GM19438 (cell line): ENCODE results near the gene R3HDM4.
"Not testable (repeated sequence)": the region's sequence is repeated elsewhere in the genome, so short reads cannot be mapped to it uniquely, and the experiment has no call there.

ENCODE experiments used
- ATAC-seq: cut with Tn5 transposase; IDR thresholded peaks from one replicate; pipeline ENCODE4 v1.9.1; 2021; ENCODE audit warnings: low read depth; ENCODE audit not compliant: unreplicated experiment

The R3HDM4 gene

DNA sequence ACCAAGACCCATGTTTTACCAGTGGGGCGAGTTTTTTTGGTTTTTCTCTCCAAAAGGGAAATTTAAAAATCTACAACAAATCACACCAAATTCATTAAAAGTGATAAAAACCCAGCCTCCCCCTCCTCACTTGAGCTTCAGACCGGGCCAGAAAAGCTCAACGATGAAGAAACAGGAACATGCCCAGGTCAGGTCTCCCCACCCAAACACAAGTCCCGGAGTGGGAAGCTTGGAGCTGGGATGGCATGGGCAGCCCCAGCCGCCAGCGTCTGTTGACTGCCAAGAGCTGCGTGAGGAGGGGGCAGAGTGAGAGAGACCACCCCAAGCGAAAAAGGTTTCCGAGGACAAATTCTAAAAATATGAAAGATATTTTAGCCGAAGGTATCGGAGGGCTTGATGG, 16.0 kb downstream of the R3HDM4 start:
- ATAC-seq: no peak

DNA sequence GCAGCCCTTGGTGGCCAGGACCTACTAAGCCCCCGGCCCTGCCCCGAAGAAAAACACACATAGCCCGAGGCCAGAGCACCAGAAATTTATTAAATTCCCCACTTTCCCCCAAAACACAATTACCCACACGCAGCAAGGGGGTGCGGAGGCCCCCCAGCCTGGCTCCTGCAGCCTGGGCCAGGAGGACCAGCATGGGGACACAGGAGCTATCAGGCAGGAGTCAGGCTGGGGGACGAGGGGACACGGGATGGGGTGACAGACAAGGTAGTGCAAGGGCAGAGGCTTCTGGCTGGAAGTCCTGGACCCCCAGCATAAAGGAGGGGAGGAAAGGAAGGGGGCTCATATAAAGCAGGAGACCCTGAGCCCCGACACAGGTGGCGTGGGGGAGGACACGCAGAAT, 16.6 kb downstream of the R3HDM4 start:
- ATAC-seq: no peak

- ATAC-seq: peak; percentile 81
These were observed 19.9 kb downstream of the R3HDM4 start, which contains the start of the genes MED16 and RNU6-9 for GRCh38 chr19:892894-893689. Gene MED16, minus strand, starts transcription at chr19:893187. Its CDS starts 2,056 bp downstream, at chr19:891131. Gene RNU6-9, plus strand, starts transcription at chr19:893484.

DNA sequence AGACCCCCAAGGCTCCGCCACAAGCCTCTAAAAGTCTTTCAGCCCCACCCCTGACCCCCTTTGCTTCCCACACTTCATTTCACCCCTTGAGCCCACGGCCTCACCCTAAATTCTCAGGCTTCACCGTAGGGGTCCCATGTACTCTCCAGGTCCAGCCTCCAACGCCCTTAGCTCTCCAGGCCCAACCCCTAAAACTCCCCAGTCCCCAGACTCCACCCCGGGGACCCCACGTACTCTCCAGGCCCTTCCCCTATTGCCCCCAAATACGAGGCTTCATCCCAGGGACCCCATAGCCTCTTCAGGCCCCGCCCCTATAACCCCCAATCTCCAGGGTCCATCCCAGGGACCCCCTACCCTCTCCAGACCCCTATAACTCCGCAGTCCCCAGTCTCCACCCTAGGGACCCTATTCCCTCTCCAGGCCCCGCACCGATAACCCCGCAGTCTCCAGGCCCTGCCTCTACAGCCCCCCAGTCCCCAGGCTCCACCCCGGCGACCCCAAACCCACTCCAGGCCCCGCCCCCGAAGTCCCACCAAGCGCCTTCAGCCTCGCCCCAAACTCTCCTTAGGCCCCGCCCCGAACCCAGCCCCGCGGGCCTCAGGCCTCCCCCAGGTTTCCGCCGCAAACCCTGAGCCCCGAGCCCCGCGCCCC, 20.7 kb downstream of the R3HDM4 start:
- ATAC-seq: no peak

DNA sequence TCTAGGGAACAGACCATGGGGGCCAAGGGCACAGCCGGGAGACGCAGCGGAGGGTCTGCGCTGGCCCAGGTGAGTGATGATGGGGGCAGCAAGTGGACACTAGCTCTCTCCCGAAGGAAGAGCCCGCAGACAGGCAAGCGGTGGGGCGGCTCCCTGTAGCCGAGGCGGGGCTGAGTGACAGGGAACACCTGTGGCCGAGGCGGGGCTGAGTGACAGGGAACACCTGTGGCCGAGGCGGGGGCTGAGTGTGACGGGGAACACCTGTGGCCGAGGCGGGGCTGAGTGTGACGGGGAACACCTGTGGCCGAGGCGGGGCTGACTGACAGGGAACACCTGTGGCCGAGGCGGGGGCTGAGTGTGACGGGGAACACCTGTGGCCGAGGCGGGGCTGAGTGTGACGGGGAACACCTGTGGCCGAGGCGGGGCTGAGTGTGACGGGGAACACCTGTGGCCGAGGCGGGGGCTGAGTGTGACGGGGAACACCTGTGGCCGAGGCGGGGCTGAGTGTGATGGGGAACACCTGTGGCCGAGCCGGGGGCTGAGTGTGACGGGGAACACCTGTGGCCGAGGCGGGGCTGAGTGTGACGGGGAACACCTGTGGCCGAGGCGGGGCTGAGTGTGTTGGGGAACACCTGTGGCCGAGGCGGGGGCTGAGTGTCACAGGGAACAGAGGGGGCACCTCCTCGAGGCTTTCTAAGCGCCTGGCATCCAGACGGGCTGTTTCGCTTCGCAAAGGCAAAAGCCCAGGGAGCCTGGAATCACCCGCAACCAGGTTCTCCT, 21.4 kb downstream of the R3HDM4 start:
- ATAC-seq: not testable (repeated sequence)

- ATAC-seq: no peak
These were observed 22.2 kb downstream of the R3HDM4 start for GRCh38 chr19:890831-891230.

- ATAC-seq: no peak
These were observed 23.2 kb downstream of the R3HDM4 start for GRCh38 chr19:889662-890295.

GRCh38 chr19:888581-889385, 24.2 kb downstream of the R3HDM4 start:
- ATAC-seq: no peak

DNA sequence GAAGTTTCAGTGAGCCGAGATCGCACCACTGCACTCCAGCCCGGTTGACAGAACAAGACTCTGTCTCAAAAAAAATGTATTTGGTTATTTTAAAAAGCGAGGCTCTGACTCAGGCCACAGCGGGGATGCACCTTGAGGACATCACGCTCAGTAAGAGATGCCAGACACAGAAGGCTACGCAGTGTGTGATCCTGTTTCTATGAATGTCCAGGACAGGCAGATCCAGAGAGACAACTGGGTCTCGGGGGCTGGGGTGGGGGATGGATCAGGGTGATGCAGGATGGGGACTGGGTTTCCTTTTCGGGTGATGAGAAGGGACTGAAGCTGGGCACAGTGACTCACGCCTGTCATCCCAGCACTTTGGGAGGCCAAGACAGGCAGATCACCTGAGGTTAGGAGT, 25.4 kb downstream of the R3HDM4 start:
- no peak for ATAC-seq

GRCh38 chr19:887072-887471, 25.9 kb downstream of the R3HDM4 start:
- no peak for ATAC-seq

DNA sequence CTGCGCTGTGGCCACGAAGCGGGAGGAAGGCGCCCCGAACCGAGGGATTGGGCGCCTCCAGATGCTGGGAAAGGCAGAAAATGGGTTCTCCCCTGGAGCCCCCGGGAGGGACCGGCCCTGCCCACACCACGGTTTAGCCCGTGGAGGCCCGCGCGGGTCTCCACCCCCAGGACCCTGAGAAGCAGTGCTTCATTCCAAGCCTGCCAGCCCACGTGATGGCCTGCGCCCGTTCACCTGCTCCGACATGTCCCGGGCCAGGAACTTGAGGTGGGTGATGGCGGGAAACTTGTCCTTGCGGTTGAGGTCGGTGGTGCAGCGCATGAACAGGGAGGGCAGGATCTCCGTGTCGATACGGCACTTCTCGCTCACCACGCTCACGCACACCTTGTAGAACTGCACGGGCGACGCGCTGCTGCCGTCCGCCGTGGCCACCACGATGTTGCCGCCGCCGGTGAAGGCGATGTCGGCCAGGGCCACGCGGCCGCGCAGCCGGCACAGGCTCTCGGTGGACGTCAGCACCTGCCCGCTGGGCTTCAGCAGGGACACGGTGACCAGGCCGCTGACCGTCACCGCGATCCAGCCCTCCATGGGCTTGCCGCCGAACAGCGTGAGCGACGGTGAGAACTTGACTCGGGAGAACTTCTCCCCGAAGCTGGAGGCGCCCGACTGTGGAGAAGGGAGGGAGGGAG, 27.3 kb downstream of the R3HDM4 start:
- ATAC-seq: no peak

DNA sequence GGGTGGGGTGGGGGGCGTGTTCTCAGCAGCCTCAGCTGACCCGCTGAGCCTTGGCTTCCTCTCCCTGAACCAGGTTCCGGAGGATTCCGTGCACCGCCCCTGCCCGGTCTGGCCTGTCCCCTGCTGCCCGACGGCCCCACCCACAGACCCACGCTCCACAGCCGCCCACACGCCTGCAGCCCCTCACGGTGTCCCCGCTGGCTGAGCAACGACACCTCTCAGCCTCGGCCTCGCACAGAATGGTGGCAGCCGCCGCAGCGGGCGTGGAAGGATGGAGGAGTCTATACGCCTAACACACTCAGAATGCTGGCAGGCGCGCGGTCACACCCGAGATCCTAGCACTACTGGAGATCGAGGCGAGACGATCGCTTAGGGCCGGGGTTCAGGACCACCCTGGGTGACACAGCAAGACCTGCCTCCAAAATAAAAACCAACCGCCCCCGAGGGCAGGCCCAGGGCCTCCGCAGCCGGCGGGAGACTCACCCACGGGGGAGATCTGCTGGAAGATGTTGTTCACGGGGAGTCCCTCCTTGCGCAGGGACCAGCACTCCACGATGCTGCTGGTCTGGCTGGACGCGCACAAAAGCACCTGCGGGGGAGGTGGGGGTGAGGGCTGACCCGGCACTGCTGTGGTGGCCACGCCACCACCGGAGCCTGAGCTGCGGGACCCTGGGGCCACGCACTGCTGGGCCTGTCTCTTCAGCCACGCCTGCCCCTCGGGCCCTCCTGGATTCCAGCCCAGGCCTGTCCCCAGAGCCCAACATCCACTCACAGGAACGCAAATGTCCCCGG, 28.4 kb downstream of the R3HDM4 start:
- no peak for ATAC-seq

GRCh38 chr19:883661-884211, 29.3 kb downstream of the R3HDM4 start:
- ATAC-seq: no peak

GRCh38 chr19:882871-883497, 30.0 kb downstream of the R3HDM4 start:
- ATAC-seq: no peak

DNA sequence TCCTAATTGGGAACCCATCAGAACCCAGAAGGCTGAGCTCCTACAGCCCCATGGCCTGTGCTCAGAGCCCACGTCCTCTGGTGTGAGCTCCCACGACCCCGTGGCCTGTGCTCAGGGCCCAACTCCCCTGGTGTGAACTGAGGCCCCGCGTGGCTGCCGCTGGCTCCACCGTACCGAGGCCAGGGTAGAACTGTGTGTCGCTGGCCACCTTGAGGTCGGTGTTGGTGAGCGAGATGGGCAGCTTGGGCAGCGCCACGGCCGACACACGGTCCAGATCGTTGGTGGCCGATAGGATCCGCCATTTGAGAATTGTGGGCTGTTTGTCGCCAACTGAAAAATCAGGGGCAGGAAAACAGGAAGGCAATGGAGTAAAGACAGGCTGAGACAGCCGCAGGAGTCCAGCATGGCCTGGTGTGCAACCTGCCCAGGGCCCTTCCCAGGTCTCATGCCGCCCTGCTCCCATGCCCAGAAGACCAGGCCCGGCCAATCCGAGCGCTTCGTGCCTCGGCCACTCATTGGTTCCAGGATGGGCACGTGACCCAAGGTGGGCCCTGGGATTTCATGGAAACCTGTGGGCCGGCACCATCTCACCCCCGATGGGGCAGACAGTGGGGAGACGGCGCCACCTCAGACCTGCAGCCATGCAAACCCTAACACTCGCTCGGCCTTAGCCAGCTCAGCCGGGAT, 31.5 kb downstream of the R3HDM4 start:
- ATAC-seq: no peak

- no peak for ATAC-seq
These were observed 33.1 kb downstream of the R3HDM4 start for GRCh38 chr19:879711-880438.
